K562 treated with DMSO at 1 percent for 4 hours (cell line): ENCODE data around the gene SPATA16. TPM values are rescaled to one million over a fixed set of nuclear protein-coding genes. Genes with fewer than 3 reads are reported as not detected.

Experiments
- total RNA-seq: library from RNA; unstranded; fragments of 300-600 nt; gene quantifications from 2 replicates; pipeline ENCODE4 v1.2.3, GENCODE V29; 2022; ENCODE audit not compliant: insufficient read depth

Gene SPATA16
- total RNA-seq: not detected in 2 replicates

GRCh38 chr3:173140986-173141385 lies at the start of gene SPATA16:
TSS of gene SPATA16 (minus strand) at chr3:173141235. CDS start at chr3:173117731, 23,504 bp downstream.

